CD1c-positive myeloid dendritic cell (primary cell): ENCODE measurements around the gene MFGE8.
A peak's percentile ranks its signal among the peaks of the same experiment; 100 is the strongest.

ENCODE experiments used
- DNase-seq: peaks from one replicate; pipeline ENCODE4 v3.0.0-alpha.2; 2016; ENCODE audit errors: extremely low spot score

The MFGE8 gene

GRCh38 chr15:88900309-88900981, 12.7 kb downstream of the MFGE8 start:
- DNase-seq: no peak

GRCh38 chr15:88899251-88899650, 13.9 kb downstream of the MFGE8 start:
- DNase-seq: no peak

GRCh38 chr15:88898736-88899135, 14.4 kb downstream of the MFGE8 start:
- no peak for DNase-seq

GRCh38 chr15:88897456-88898194, 15.6 kb downstream of the MFGE8 start:
- peak; percentile 71 for DNase-seq

GRCh38 chr15:88897142-88897455, 16.1 kb downstream of the MFGE8 start:
- no peak for DNase-seq

GRCh38 chr15:88896333-88897033, 16.7 kb downstream of the MFGE8 start:
- no peak for DNase-seq

- peak; percentile 14 for DNase-seq
Observed at GRCh38 chr15:88894819-88895767, 18.1 kb downstream of the MFGE8 start, which contains the start of gene HAPLN3. TSS of gene HAPLN3 (minus strand) at chr15:88895544. CDS start at chr15:88887298, 8,246 bp downstream.

- DNase-seq: peak; percentile 62
Observed at GRCh38 chr15:88894348-88894818, 18.8 kb downstream of the MFGE8 start.

- no peak for DNase-seq
Observed at GRCh38 chr15:88891540-88892254, 21.5 kb downstream of the MFGE8 start.

- DNase-seq: no peak
Observed at GRCh38 chr15:88890495-88890894, 22.7 kb downstream of the MFGE8 start.

GRCh38 chr15:88888719-88889118, 24.5 kb downstream of the MFGE8 start:
- DNase-seq: no peak

GRCh38 chr15:88887068-88887580, 26.1 kb downstream of the MFGE8 start:
- no peak for DNase-seq

- DNase-seq: no peak
Observed at GRCh38 chr15:88882785-88883184, 30.4 kb downstream of the MFGE8 start.

- no peak for DNase-seq
Observed at GRCh38 chr15:88881775-88882174, 31.4 kb downstream of the MFGE8 start.

GRCh38 chr15:88880944-88881740, 32.0 kb downstream of the MFGE8 start:
- no peak for DNase-seq

GRCh38 chr15:88878720-88879184, 34.4 kb downstream of the MFGE8 start:
- no peak for DNase-seq

- DNase-seq: no peak
Observed at GRCh38 chr15:88877906-88878305, 35.3 kb downstream of the MFGE8 start.

- DNase-seq: no peak
Observed at GRCh38 chr15:88877415-88877814, 35.8 kb downstream of the MFGE8 start.

GRCh38 chr15:88876573-88876972, 36.6 kb downstream of the MFGE8 start:
- DNase-seq: no peak

- DNase-seq: no peak
Observed at GRCh38 chr15:88874684-88875083, 38.5 kb downstream of the MFGE8 start.
